Cerebellar cortex (tissue), 1 donor: ENCODE measurements around the gene GRID2.

Experiments used
- DNase-seq: peaks from one replicate; pipeline ENCODE4 v3.0.0-alpha.2; 2015; ENCODE audit warnings: low spot score

The GRID2 gene

GRCh38 chr4:93084599-93085305 lies 781.0 kb downstream of the GRID2 start:
- no peak for DNase-seq

DNA sequence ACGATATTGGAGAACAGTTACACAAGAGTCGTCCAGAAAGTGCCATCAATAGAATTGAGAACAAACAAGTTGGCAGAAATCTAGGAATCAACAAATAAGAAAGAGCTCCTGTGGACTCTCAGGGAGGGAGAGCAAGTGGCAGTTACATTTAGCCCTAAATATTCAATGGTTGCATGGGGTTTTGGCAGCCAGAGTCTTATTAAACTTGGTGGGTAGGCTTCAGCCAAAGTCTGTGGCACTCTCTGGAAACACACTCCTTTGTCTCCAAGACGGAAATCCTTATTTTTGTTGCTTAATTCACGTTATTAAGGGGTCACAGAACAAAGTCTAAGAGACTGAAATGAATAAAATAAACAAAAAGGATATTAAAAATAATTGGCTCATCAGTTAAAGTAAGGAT lies 782.6 kb downstream of the GRID2 start:
- peak; percentile 37 for DNase-seq

DNA sequence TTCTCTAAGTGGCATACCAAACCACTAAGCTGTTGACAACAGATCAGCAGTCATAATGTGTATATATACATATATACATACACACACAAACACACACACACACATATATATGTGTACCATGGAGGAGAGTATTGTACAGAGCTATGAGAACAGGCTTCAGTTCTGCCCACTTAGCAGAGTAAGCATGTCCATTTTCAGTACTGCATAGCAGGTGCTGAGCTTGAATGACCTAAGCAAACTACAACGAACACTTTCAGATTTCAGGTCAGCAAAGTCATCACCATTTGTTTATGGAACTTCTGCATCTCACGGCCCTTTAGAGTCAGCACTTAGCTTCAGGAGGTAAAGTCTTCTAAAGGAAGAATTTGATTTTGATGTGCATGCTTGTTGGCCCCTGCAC lies 789.0 kb downstream of the GRID2 start:
- no peak for DNase-seq

DNA sequence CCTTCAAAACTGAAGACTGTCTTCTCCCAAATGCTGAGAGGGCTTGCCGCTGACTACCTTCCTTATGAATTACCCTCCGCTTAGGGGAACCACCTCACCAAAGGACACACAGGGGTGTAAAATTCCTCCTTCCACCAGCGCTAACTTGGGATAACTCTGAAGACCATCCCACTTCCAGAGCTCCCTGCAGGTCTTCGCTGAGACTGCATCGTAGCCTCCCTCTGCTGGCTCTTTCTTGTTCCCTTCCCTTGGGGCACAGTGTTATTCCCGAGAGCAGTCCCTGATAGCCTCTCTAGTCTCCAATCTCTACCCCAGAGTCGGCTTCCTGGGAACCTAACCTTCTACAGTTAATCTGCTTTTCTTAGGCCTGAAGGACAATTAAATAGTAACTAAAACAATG lies 799.3 kb downstream of the GRID2 start:
- no peak for DNase-seq

DNA sequence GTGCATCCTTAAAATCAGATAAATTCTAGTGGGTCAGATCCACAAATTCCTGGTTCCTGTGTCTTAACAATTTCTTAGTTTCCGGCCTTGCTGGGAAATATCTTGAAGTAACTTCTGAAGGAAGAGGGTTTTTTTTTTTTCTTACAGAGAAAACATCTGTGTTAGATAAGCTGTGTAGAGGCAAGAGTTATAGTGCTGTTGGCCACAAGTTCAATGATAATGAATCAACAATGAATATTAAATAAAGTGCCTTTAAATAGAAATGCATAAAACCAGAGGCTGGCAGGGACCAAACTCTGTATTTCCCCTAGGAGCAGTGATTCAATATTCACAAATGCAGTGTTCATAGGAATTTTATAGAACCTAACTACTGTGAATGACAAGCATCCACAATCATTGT lies 812.9 kb downstream of the GRID2 start:
- DNase-seq = no peak

GRCh38 chr4:93127489-93127888 lies 823.7 kb downstream of the GRID2 start:
- DNase-seq = no peak

GRCh38 chr4:93132631-93133030 lies 828.9 kb downstream of the GRID2 start:
- DNase-seq = no peak

DNA sequence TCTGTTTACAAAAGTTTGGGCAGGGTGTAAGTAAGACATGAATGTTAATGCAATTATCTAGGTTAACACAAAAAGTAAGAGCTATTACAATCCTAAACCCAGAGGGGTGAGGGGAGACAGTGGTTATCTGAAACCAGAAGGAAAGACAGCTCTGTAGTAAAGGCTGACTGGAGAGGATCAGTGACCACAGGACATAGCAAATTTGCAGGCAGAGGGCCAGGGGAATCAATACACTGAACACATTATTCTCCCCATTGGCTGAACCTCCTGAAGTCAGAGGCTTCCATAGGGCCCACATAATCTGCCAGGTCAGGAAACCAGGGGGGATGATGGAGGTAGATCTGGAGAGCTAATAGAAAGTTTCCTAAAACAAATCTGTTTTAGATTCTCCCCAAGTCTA lies 835.4 kb downstream of the GRID2 start:
- DNase-seq = no peak

GRCh38 chr4:93143902-93144301 lies 840.1 kb downstream of the GRID2 start:
- DNase-seq = peak; percentile 16

DNA sequence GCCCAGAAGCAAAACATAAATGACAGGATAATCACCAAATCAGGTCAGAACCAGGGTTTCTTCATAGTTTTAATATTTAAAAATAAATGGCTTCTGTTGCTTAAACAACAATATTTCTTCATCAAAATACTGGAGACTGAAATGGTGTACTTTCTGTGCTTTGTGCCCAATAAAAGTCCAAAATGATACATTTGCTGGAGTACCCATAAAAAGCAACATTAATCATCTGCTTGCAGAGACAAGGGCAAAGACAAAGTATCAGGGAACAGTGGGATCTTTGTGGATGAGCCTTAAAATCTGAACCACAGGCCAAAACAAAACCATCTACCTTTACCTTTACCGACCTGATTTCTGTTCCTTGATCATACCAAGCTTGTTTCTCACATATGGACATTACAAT lies 840.9 kb downstream of the GRID2 start:
- no peak for DNase-seq

DNA sequence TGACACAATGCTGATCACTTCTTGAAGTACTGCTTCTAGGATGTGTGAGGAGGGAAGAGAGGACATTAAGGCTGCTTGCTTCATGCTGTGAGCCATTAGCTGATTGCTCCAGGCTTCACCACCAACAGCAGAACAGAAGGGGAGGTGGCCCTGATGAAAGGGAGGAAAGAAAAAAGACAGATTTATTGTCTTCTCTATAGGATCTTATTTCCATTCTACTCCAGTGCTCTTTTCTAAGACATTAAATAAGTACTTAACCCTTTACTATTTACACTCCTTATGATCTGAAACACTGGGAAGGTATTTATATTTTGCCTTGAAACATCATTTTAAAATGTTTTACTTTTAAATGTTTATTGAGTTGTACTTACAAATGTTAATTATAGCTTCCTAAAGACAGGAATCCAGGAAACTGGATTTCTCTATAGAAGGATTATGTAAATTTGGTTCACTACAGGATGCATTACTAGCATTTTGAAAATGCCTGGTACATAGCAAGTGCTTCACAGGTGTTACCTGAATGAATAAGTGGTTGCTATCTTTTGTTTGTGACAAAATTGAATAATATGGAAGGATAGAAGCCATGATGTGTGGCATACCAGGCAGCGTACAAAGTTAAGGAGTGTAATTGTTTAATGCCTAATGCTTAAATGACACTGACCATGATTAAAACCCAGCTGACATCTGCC lies 843.9 kb downstream of the GRID2 start:
- no peak for DNase-seq

- DNase-seq = no peak
Measured at GRCh38 chr4:93152491-93152890, 848.7 kb downstream of the GRID2 start.

DNA sequence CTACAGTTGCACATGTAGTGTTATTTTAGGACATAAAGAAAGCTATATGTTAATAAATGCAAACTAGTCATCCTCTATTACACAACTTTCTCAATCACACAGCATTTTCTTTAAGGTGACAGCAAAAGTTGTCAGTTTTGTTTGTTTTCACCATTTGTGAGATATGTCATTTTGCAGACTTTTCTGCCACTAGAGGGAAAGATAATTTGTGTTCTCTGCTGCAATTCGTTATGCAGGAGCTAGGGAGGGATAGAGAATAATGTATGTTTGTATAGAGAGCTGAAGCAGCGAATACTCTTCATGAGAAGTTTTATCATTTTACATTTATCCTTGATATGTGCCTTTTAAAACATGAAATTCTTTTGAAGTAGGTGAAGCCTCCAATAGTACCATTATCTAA lies 854.2 kb downstream of the GRID2 start:
- DNase-seq = no peak

DNA sequence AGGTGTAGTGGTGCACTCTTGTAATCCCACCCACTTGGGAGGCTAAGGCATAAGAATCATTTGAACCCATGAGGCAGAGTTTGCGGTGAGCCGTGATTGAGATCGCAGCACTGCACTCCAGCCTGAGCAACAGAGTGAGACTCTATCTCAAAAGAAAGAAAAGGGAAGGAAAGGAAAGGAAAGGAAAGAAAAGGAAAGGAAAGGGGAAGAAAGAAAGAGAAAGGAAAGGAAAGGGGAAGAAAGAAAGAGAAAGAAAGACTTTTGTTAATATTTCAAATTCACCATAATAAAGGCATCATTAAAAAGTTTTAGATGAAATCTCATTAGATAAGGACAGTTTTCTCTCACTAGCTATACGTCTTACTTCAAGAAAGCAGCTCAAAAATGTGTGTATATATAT lies 864.3 kb downstream of the GRID2 start:
- DNase-seq = no peak

DNA sequence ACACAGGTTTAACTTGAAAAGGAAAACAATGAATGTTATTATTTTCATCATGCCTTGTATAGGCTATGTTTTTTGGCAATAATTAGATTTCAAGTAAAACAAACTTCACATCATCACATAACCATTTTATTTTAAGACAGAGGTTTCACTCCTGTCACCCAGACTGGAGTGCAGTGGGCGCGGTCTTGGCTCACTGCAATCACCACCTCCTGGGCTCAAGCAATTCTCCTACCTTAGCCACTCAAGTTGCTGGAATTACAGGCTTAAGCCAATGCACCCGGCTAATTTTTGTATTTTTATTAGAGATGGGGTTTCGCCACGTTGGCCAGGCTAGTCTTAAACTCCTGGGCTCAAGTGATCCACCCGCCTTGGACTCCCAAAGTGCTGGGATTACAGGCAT lies 866.2 kb downstream of the GRID2 start:
- DNase-seq = no peak

GRCh38 chr4:93174598-93174997 lies 870.8 kb downstream of the GRID2 start:
- DNase-seq = no peak

GRCh38 chr4:93178279-93178678 lies 874.5 kb downstream of the GRID2 start:
- DNase-seq = no peak

DNA sequence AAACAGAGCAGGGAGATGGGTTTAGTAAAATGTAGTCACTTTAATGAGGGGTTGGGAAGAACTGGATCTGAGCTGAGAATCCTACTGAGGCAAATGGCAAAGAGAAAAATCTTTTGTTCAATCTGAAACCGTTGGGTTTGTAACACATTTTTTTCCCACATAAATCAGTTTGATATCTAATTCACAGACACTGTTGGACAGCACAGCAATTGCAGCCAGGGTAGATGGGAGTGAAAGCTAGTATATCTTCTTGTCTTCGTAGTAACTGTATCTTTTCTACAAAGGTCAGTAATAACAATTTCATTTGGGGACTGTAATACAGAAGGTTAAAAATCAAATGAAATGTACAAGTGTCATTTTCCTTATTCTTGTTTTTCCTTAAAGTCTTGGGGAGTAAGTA lies 875.3 kb downstream of the GRID2 start:
- no peak for DNase-seq

DNA sequence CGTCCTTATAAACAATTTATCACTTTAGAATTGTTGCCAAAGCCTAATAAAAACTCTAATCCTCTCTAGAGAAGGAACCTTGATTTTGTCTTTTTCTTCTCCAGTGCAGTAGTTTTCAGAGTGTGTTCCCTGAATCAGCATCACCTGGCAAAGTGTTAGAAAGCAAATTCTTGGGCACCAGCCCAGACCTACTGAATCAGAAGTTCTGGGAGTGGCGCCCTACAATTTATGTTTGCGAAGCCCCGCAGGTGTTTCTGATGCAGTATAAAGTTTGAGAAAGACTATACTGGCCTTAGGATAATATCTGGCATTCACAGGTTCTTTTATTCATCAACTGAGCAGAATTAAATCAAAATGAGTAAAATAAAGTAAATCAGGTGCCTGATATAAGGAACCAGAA lies 879.0 kb downstream of the GRID2 start:
- DNase-seq = no peak

DNA sequence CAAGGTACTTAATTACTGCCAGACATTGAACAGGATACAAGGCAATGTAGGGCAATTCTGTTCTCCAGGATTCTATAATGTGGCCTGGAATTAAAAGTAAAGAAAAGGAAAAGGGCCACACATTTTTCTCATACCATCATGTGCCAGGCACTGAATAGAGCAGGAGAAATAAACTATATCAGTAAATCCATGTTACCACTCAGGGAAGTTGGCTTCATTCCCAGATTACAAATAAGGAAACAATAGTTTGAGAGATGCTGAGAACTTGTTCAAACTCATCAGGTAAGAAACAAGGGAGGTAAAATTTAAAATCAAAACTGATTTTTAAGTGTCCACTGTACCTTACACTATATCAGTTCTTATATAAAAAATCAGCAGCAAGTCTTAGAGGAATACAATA lies 879.8 kb downstream of the GRID2 start:
- no peak for DNase-seq

DNA sequence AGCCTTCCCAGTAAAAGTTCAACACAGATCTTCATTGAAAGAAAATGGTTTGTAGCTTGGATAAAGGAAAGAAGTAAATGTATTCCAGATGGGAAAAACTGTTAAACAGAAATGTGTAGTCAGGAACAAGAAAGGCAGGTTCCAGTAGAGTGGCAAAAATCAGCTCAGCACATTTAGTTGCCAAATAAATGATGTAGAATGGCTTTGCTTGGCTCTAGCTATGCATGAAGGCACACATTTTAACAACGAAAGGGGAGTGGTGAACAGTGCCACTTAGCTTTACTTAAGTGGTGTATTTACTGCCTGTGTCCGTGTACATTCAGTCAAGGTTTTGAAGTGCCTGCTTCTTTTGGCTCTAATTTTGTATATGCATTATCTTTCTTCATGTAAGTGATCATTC lies 880.3 kb downstream of the GRID2 start:
- no peak for DNase-seq

GRCh38 chr4:93186846-93187245 lies 883.1 kb downstream of the GRID2 start:
- DNase-seq = no peak

DNA sequence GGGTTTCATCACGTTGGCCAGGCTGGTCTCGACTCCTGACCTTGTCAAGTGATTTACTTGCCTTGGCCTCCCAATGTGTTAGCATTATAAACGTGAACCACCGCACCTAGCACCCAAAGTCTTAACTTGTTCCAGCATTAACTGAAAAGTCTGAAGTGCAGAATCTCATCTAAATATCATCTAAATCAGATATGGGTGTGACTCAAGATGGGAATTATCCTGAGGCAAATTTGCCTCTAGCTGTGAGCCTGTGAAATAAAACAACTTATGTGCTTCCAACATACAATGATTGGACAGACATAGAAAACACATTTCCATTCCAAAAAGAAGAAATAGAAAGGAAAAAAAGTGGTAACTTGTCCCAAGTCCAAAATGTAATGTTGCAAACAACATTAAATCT lies 883.7 kb downstream of the GRID2 start:
- DNase-seq = no peak

DNA sequence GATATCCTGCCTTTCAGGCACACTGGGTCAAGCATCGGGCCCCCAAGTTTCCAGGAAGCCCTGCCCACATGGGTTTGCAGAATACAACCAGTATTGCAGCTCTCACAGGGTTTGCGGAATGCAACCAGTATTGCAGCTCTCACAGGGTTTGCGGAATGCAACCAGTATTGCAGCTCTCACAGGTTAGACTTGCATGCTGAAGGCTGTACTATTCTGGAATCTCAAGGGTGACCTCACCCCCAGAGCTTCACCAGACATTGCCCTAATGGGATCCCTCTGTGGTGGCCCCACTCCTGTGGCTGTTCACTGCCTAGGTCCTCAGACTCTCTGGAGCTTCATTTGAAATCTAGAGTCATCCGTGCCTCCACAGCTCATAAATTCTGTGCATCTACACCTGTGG lies 884.1 kb downstream of the GRID2 start:
- no peak for DNase-seq
